SK-N-MC (cell line): ENCODE results near the gene USH2A.

ENCODE experiments used
- DNase-seq: peaks from one replicate; pipeline ENCODE4 v3.0.0-alpha.2; 2011; ENCODE audit warnings: low read depth, low spot score
- H3K27ac ChIP-seq: fragments of 200-600 bp; sonication (generic); 2 replicates; pipeline ENCODE4 v1.5.1; 2016; ENCODE audit warnings: mixed run types
- H3K36me3 ChIP-seq: fragments of 200-600 bp; sonication (generic); 2 replicates; pipeline ENCODE4 v1.6.1; 2017; ENCODE audit warnings: antibody characterized with exemption, low read length, mixed read lengths; ENCODE audit not compliant: insufficient read depth
- H3K4me3 ChIP-seq: fragments of 200-600 bp; sonication (generic); 2 replicates; pipeline ENCODE4 v1.5.1; 2016
- H3K9ac ChIP-seq: fragments of 200-600 bp; sonication (generic); 2 replicates; pipeline ENCODE4 v1.8.0; 2017; ENCODE audit warnings: mixed run types, mixed read lengths; ENCODE audit not compliant: insufficient read length
- H3K9me3 ChIP-seq: fragments of 200-600 bp; sonication (generic); 2 replicates; pipeline ENCODE4 v1.6.1; 2017; ENCODE audit warnings: low read depth, mild to moderate bottlenecking, antibody characterized with exemption, low read length, moderate library complexity, mixed read lengths
- EZH2 ChIP-seq: fragments of 200-600 bp; sonication (generic); IDR thresholded peaks from one replicate; pipeline ENCODE4 v1.6.1; 2017; ENCODE audit warnings: antibody characterized with exemption
- FOXP2 ChIP-seq: optimal IDR thresholded peaks from 2 replicates; pipeline ENCODE3; 2011; ENCODE audit warnings: mild to moderate bottlenecking, moderate library complexity; ENCODE audit not compliant: insufficient read depth; ENCODE audit errors: extremely low read length, control extremely low read depth
- POLR2AphosphoS5 ChIP-seq: IDR thresholded peaks from 2 replicates; pipeline ENCODE4 v1.6.1; 2012; ENCODE audit warnings: mild to moderate bottlenecking, low read depth, low read length, borderline replicate concordance

The USH2A gene

DNA sequence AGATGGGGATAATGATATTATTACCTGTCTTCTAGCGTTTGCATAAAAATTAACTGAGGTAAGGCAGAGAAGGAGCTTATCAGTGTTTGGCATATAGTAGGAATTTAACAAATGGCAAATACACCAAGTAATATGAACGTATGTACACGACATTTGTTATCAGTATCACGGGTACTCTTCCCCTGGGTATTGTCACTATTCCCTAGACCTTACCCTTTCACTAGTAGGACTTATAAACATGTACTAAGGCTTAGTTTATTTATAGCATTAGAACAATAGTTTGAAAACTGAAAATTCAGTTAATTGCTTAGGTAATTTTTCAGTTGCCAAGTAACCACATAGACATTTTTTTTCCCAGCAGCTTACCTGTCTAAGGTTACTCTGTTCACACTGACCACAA lies 669.1 kb downstream of the USH2A start:
- H3K9me3 ChIP-seq: no peaks in the 10 kb centered on the region
- H3K27ac ChIP-seq: no peak overlapping the region
- TF ChIP-seq EZH2: no peak

DNA sequence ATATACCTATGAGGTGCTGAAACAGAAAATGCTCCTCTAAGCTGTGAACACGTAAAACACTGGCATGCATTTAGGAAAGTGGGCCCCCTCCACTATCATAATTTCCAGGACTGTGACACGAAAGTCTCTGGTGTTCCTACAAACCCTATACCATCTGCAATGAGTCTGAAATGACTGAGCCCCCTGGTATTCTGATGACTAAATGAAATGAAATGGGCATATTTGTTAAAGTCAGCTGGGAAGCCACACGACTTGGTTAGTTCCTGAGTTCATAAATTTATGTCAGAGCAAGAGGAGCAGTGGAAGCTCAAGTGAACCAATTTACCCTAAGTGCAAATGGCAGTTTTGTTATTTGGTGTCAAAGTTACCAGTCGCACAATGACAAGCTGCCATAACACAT lies 673.8 kb downstream of the USH2A start:
- no peaks in the 10 kb centered on the region for H3K9me3 ChIP-seq
- no peak for TF ChIP-seq EZH2
- no peak overlapping the region for H3K9ac ChIP-seq
- no peaks in the 10 kb centered on the region for H3K36me3 ChIP-seq
- DNase-seq: no peak
- no peak overlapping the region for H3K4me3 ChIP-seq
- no peak overlapping the region for H3K27ac ChIP-seq

More for the DNA sequence above, 669.1 kb downstream of the USH2A start:
- Histone ChIP-seq H3K9ac (no peak overlapping the region), H3K36me3 (no peaks in the 10 kb centered on the region), H3K4me3 (no peak overlapping the region)
- no peak for DNase-seq

DNA sequence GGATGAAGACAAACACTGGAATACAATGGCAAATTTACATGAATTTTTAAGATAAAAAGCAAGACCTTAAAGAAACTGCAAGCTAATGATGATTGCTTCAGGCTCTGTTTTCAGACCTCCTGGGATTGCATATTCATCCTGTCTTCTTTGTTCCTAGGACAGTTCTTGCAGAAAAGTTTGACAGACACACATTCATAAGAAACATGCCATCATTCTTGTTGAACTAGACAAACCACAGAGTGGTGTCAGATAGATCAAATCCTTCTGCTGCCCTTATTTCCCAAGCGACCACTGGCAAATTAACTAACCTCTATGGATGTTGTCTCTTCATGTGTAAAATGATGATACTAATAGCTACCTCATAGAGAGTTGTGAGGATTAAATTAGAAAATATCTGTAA lies 674.8 kb downstream of the USH2A start:
- no peak overlapping the region for H3K9ac ChIP-seq
- DNase-seq: no peak
- H3K4me3 ChIP-seq: no peak overlapping the region
- H3K9me3 ChIP-seq: no peaks in the 10 kb centered on the region
- TF ChIP-seq POLR2AphosphoS5 (no peak), FOXP2 (no peak), EZH2 (no peak)
- H3K27ac ChIP-seq: no peak overlapping the region
- H3K36me3 ChIP-seq: no peaks in the 10 kb centered on the region

DNA sequence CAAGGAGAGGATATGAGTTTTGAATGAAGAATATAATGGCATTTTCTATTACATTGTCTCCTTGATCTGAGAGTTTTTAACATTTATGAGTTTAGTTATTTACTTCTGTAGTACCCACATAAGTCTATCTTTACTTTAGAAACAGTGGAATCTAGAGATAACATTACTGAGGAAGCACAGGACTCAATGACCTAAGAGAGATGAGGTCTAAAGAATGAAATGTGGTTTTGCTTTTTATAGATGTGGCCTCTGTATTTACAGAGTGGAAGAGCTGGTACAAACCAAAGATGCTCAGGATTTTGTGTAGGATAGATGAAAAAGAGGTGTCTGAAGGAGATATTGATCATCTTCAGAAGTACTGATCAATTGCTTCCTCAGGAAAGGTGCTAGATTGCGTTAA lies 678.8 kb downstream of the USH2A start:
- no peak for DNase-seq
- H3K36me3 ChIP-seq: no peaks in the 10 kb centered on the region
- no peak overlapping the region for H3K9ac ChIP-seq
- no peak overlapping the region for H3K4me3 ChIP-seq
- TF ChIP-seq FOXP2 (no peak), EZH2 (no peak), POLR2AphosphoS5 (no peak)
- H3K9me3 ChIP-seq: no peaks in the 10 kb centered on the region
- H3K27ac ChIP-seq: no peak overlapping the region

DNA sequence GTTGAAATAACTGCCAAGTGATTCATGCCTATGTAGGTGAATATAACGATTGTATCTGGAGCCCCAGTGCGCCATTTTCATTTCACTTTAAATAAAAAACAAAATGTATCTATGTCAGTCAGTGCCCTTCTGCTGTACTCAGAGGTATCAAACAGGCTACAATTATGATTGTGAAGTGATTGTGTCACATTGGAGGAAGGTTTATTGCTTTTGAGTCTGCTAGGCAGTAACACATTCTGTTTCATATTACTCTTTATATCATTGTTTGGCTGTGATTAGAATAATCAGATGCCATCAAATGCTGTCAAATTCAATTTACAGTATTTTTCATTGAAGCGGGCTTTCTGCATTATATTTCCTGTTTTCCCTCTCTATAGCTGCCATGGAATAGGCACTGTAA lies 684.2 kb downstream of the USH2A start:
- DNase-seq: no peak
- no peak overlapping the region for H3K9ac ChIP-seq
- H3K36me3 ChIP-seq: no peaks in the 10 kb centered on the region
- no peak overlapping the region for H3K4me3 ChIP-seq
- TF ChIP-seq FOXP2 (no peak), EZH2 (no peak), POLR2AphosphoS5 (no peak)
- H3K27ac ChIP-seq: no peak overlapping the region
- no peaks in the 10 kb centered on the region for H3K9me3 ChIP-seq

GRCh38 chr1:215731699-215732098 lies 691.5 kb downstream of the USH2A start:
- DNase-seq: no peak
- no peaks in the 10 kb centered on the region for H3K36me3 ChIP-seq
- H3K4me3 ChIP-seq: no peak overlapping the region; the same call in 1 of the 2 replicates
- no peak overlapping the region for H3K27ac ChIP-seq
- no peak for TF ChIP-seq FOXP2
- no peak for TF ChIP-seq EZH2
- no peak for TF ChIP-seq POLR2AphosphoS5
- no peak overlapping the region for H3K9ac ChIP-seq
- H3K9me3 ChIP-seq: no peaks in the 10 kb centered on the region

- no peaks in the 10 kb centered on the region for H3K36me3 ChIP-seq
- H3K27ac ChIP-seq: no peak overlapping the region
- no peak overlapping the region for H3K9ac ChIP-seq
- H3K4me3 ChIP-seq: no peak overlapping the region
- no peak for DNase-seq
- TF ChIP-seq FOXP2 (no peak), POLR2AphosphoS5 (no peak), EZH2 (no peak)
- H3K9me3 ChIP-seq: no peaks in the 10 kb centered on the region
These were observed 692.6 kb downstream of the USH2A start for GRCh38 chr1:215730600-215730999.

GRCh38 chr1:215728169-215728568 lies 695.1 kb downstream of the USH2A start:
- H3K9me3 ChIP-seq: no peaks in the 10 kb centered on the region

DNA sequence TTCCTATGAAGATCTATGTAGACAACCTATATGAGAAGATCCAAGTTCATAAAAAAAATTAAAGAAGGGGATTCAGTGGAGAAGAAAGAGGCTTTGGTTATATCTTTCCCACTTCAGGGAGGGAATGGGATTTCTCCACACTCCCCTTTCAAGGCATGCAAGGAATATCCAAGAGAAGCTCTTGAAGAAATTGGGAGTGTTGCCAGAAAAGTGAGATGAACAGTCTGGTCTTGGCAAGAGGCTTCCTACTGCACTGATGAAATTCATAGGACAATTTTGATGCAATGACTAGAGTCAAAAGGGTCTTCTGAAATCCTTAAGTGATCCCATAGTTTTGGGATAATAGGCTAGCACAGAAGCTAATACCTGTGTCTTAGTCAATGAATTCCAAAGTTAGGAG lies 703.1 kb downstream of the USH2A start:
- no peak for DNase-seq
- Histone ChIP-seq H3K9me3 (no peaks in the 10 kb centered on the region), H3K4me3 (no peak overlapping the region), H3K36me3 (no peaks in the 10 kb centered on the region), H3K9ac (no peak overlapping the region), H3K27ac (no peak overlapping the region)
- no peak for TF ChIP-seq FOXP2

More at GRCh38 chr1:215728169-215728568, 695.1 kb downstream of the USH2A start:
- Histone ChIP-seq H3K9ac (no peak overlapping the region), H3K36me3 (no peaks in the 10 kb centered on the region), H3K4me3 (no peak overlapping the region), H3K27ac (no peak overlapping the region)
- no peak for DNase-seq
- no peak for TF ChIP-seq EZH2
- TF ChIP-seq FOXP2: no peak
- TF ChIP-seq POLR2AphosphoS5: no peak

DNA sequence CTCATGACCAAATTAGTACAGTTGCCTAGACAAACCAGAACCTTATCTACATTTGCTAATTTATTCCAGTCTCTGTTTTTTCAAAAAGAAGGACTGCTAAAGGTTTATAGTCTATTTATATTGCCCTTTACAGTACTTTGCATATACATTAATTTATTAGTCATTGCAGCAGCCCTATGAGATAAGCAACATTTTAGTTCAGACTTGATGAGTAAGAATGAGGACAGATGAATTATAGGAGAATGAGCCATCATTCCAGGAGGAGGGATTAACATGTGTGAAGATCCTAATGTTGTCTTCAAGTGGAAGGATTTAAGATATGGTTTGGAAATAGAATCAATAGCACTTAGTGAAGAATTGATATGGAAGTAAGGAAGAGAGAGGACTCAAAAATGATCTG lies 703.7 kb downstream of the USH2A start:
- Histone ChIP-seq H3K27ac (no peak overlapping the region), H3K9ac (no peak overlapping the region), H3K9me3 (no peaks in the 10 kb centered on the region), H3K4me3 (no peak overlapping the region), H3K36me3 (no peaks in the 10 kb centered on the region)
- DNase-seq: no peak
- TF ChIP-seq EZH2 (no peak), POLR2AphosphoS5 (no peak), FOXP2 (no peak)
